ENCODE data around the gene MMP24. TPM values are rescaled to one million over a fixed set of nuclear protein-coding genes. Genes with fewer than 3 reads are reported as not detected.
A peak's percentile ranks its signal among the peaks of the same experiment; 100 is the strongest.

Gene MMP24
- total RNA-seq, 1 experiment from 2014 or later, result not detected

GRCh38 chr20:35317416-35318210, 91.1 kb downstream of the MMP24 start:
- CTCF ChIA-PET, result interaction anchor here (0.6 to 8.3 kb wide), 10 partner anchors 11 to 414 kb away, joined by 3 to 163 read pairs (median 4); partner anchors contain the start of genes EIF6 and GDF5

GRCh38 chr20:35318502-35319157, 92.1 kb downstream of the MMP24 start:
- TSS peak; percentile 97 for BruUV-seq (replicated peaks)
- no peak for TF ChIP-seq CTCF (IDR thresholded peaks at IDR 0.05; ENCODE audit: unreplicated experiment)
- Mint-ChIP-seq H3K4me1 (ENCODE audit: insufficient read depth, unreplicated experiment) (peaks cover 48% of the 10 kb centered on the region), H3K36me3 (ENCODE audit: insufficient read depth, unreplicated experiment) (peaks cover 19% of the 10 kb centered on the region), H3K9me3 (ENCODE audit: unreplicated experiment) (no peaks in the 10 kb centered on the region), H3K27ac (ENCODE audit: low read depth, unreplicated experiment) (peak overlapping the region; percentile 87), H3K27me3 (ENCODE audit: insufficient read depth, unreplicated experiment) (no peaks in the 10 kb centered on the region), H3K4me3 (ENCODE audit: unreplicated experiment) (peak overlapping the region; percentile 16)
- CTCF ChIA-PET, result interaction anchor here (0.6 to 8.3 kb wide), 7 partner anchors 12 to 254 kb away, joined by 3 to 163 read pairs (median 4); partner anchors contain the start of gene GDF5
- POLR2A ChIA-PET, result interaction anchor here (0.5 to 12.9 kb wide), 23 partner anchors 8 to 767 kb away, joined by 3 to 468 read pairs (median 5); partner anchors contain the start of genes CEP250, EDEM2, EIF6 and MMP24OS
- DNase-seq (ENCODE audit: unreplicated experiment), result peak; percentile 94
- intact Hi-C loops (cut with micrococcal nuclease), result no loop called here

More at GRCh38 chr20:35317416-35318210, 91.1 kb downstream of the MMP24 start:
- Mint-ChIP-seq H3K4me1 (ENCODE audit: insufficient read depth, unreplicated experiment) (peaks cover 57% of the 10 kb centered on the region), H3K27ac (ENCODE audit: low read depth, unreplicated experiment) (peak overlapping the region; percentile 87), H3K4me3 (ENCODE audit: unreplicated experiment) (no peak overlapping the region), H3K27me3 (ENCODE audit: insufficient read depth, unreplicated experiment) (no peaks in the 10 kb centered on the region), H3K9me3 (ENCODE audit: unreplicated experiment) (no peaks in the 10 kb centered on the region), H3K36me3 (ENCODE audit: insufficient read depth, unreplicated experiment) (peaks cover 13% of the 10 kb centered on the region)
- BruUV-seq (replicated peaks), result TSS peak; percentile 70
- POLR2A ChIA-PET, result interaction anchor here (0.5 to 12.9 kb wide), 23 partner anchors 9 to 768 kb away, joined by 3 to 468 read pairs (median 4); partner anchors contain the start of genes CEP250, EDEM2, EIF6 and GDF5
- TF ChIP-seq CTCF (IDR thresholded peaks at IDR 0.05; ENCODE audit: unreplicated experiment), result no peak
- no peak for DNase-seq (ENCODE audit: unreplicated experiment)
- intact Hi-C loops (cut with micrococcal nuclease), result no loop called here

GRCh38 chr20:35319192-35319870, 92.8 kb downstream of the MMP24 start:
- H3K4me1 Mint-ChIP-seq (ENCODE audit: insufficient read depth, unreplicated experiment), result peaks cover 47% of the 10 kb centered on the region
- CTCF ChIA-PET, result interaction anchor here (1.1 to 8.3 kb wide), 3 partner anchors 12 to 15 kb away, joined by 4 to 163 read pairs (median 45); no protein-coding TSS in a partner anchor

More at GRCh38 chr20:35319192-35319870, 92.8 kb downstream of the MMP24 start:
- DNase-seq (ENCODE audit: unreplicated experiment), result no peak
- intact Hi-C loops (cut with micrococcal nuclease), result no loop called here
- H3K9me3 Mint-ChIP-seq (ENCODE audit: unreplicated experiment), result no peaks in the 10 kb centered on the region
- TF ChIP-seq CTCF (IDR thresholded peaks at IDR 0.05; ENCODE audit: unreplicated experiment), result no peak
- BruUV-seq (replicated peaks), result no TSS peak
- POLR2A ChIA-PET, result interaction anchor here (1.0 to 12.9 kb wide), 10 partner anchors 8 to 69 kb away, joined by 4 to 468 read pairs (median 14); partner anchors contain the start of gene EIF6
- peaks cover 19% of the 10 kb centered on the region for H3K36me3 Mint-ChIP-seq (ENCODE audit: insufficient read depth, unreplicated experiment)
- H3K27ac Mint-ChIP-seq (ENCODE audit: low read depth, unreplicated experiment), result peak overlapping the region; percentile 87
- no peak overlapping the region for H3K4me3 Mint-ChIP-seq (ENCODE audit: unreplicated experiment)
- no peaks in the 10 kb centered on the region for H3K27me3 Mint-ChIP-seq (ENCODE audit: insufficient read depth, unreplicated experiment)
